Stimulated activated CD8-positive, alpha-beta memory T cell treated with anti-CD3 and anti-CD28 coated beads, Interleukin-15, amount 100 ng/mL, for 48 hours (primary cell): ENCODE measurements around the gene CCDC50.
A peak's percentile ranks its signal among the peaks of the same experiment; 100 is the strongest.

Experiments
- DNase-seq, 2 donors: peaks; one replicate each; pipeline ENCODE4 v3.0.0-alpha.2; 2020; ENCODE audit warnings: low read depth in 2 of 2

The CCDC50 gene

GRCh38 chr3:191328962-191329653, at the start of gene CCDC50:
Gene CCDC50, plus strand, starts transcription at chr3:191329394. Its CDS starts 281 bp downstream, at chr3:191329675.
- DNase-seq = peak in 1 of 2 donors; percentile 31

GRCh38 chr3:191280111-191280510, 49.1 kb upstream of the CCDC50 start:
- no peak for DNase-seq

- DNase-seq = no peak
Observed at GRCh38 chr3:191280882-191281281, 48.3 kb upstream of the CCDC50 start.

- no peak for DNase-seq
Observed at GRCh38 chr3:191282251-191283185, 46.7 kb upstream of the CCDC50 start.

GRCh38 chr3:191283400-191283799, 45.8 kb upstream of the CCDC50 start:
- DNase-seq = no peak

GRCh38 chr3:191290311-191291025, 38.7 kb upstream of the CCDC50 start:
- no peak for DNase-seq

GRCh38 chr3:191292243-191293015, 36.8 kb upstream of the CCDC50 start:
- no peak for DNase-seq

- no peak for DNase-seq
Observed at GRCh38 chr3:191294291-191294690, 34.9 kb upstream of the CCDC50 start.

GRCh38 chr3:191296041-191296541, 33.1 kb upstream of the CCDC50 start:
- DNase-seq = no peak

GRCh38 chr3:191298846-191299245, 30.3 kb upstream of the CCDC50 start:
- DNase-seq = no peak

- DNase-seq = no peak
Observed at GRCh38 chr3:191300422-191300821, 28.8 kb upstream of the CCDC50 start.

- DNase-seq = no peak
Observed at GRCh38 chr3:191301017-191301416, 28.2 kb upstream of the CCDC50 start.

GRCh38 chr3:191301782-191302411, 27.3 kb upstream of the CCDC50 start:
- no peak for DNase-seq

GRCh38 chr3:191302451-191302850, 26.7 kb upstream of the CCDC50 start:
- no peak for DNase-seq

- no peak for DNase-seq
Observed at GRCh38 chr3:191303596-191303995, 25.6 kb upstream of the CCDC50 start.

GRCh38 chr3:191306428-191306827, 22.8 kb upstream of the CCDC50 start:
- DNase-seq = no peak

- DNase-seq = no peak
Observed at GRCh38 chr3:191307341-191307740, 21.9 kb upstream of the CCDC50 start.

GRCh38 chr3:191313296-191313695, 15.9 kb upstream of the CCDC50 start:
- DNase-seq = no peak

- no peak for DNase-seq
Observed at GRCh38 chr3:191314109-191314728, 15.0 kb upstream of the CCDC50 start.

- DNase-seq = no peak
Observed at GRCh38 chr3:191316876-191317603, 12.2 kb upstream of the CCDC50 start.
